DND-41 (cell line): Measurements from ENCODE around the gene CCBE1.

ENCODE experiments used
- ATAC-seq: fragments of 200-7000 bp; cut with Tn5 transposase; 3 replicates; pipeline ENCODE4 v1.9.1; 2021; ENCODE audit warnings: low read depth; ENCODE audit not compliant: insufficient read depth
- DNase-seq: peaks from one replicate; pipeline ENCODE4 v3.0.0-alpha.2; 2020
- H2AFZ ChIP-seq: 2 replicates; pipeline ENCODE4 v1.6.0; 2012; ENCODE audit warnings: low read depth, low read length
- H3K27ac ChIP-seq: 2 replicates; pipeline ENCODE4 v1.5.1; 2012; ENCODE audit warnings: low read length, inconsistent platforms
- H3K27me3 ChIP-seq: fragments of 200-600 bp; sonication (generic); 2 replicates; pipeline ENCODE4 v1.6.0; 2012; ENCODE audit warnings: low read length, mild to moderate bottlenecking, inconsistent platforms; ENCODE audit not compliant: insufficient read depth, poor library complexity
- H3K36me3 ChIP-seq: 2 replicates; pipeline ENCODE4 v1.5.1; 2012; ENCODE audit warnings: low read length, inconsistent platforms; ENCODE audit not compliant: insufficient read depth
- H3K4me1 ChIP-seq: 2 replicates; pipeline ENCODE4 v1.5.1; 2012; ENCODE audit warnings: mild to moderate bottlenecking, low read length; ENCODE audit not compliant: insufficient read depth
- H3K4me2 ChIP-seq: 2 replicates; pipeline ENCODE4 v1.6.0; 2012; ENCODE audit warnings: mild to moderate bottlenecking, moderate library complexity, low read length, inconsistent platforms; ENCODE audit not compliant: insufficient read depth
- H3K4me3 ChIP-seq, 2 experiments: fragments of 200-600 bp in 1 of 2; shearing (Covaris generic) in 1 of 2; 2 replicates each; pipeline ENCODE4 v1.5.1; 2012 to 2016; ENCODE audit warnings: inconsistent platforms in 2 of 2, low read length in 2 of 2, mild to moderate bottlenecking in 2 of 2, low read depth in 1 of 2, moderate library complexity in 1 of 2
- H3K79me2 ChIP-seq: 2 replicates; pipeline ENCODE4 v1.6.0; 2012; ENCODE audit warnings: low read length, inconsistent platforms; ENCODE audit not compliant: insufficient read depth
- H3K9ac ChIP-seq: 2 replicates; pipeline ENCODE4 v1.6.0; 2012; ENCODE audit warnings: low read depth, mild to moderate bottlenecking, inconsistent platforms, low read length, moderate library complexity
- H3K9me3 ChIP-seq: 2 replicates; pipeline ENCODE4 v1.5.1; 2012; ENCODE audit warnings: low read length, moderate library complexity, mild to moderate bottlenecking, inconsistent platforms; ENCODE audit not compliant: insufficient read depth, severe bottlenecking
- H4K20me1 ChIP-seq: 2 replicates; pipeline ENCODE4 v1.6.0; 2012; ENCODE audit warnings: low read length; ENCODE audit not compliant: insufficient read depth
- CTCF ChIP-seq: IDR thresholded peaks from 2 replicates; pipeline ENCODE4 v1.5.1; 2012; ENCODE audit warnings: borderline replicate concordance, low read length, moderate library complexity, mild to moderate bottlenecking; ENCODE audit not compliant: poor library complexity, severe bottlenecking; ENCODE audit errors: extremely low read depth
- EZH2 ChIP-seq: IDR thresholded peaks from 3 replicates; pipeline ENCODE4 v1.6.1; 2012; ENCODE audit warnings: borderline replicate concordance, low read depth, mild to moderate bottlenecking, moderate library complexity, low read length, inconsistent platforms; ENCODE audit not compliant: severe bottlenecking

The CCBE1 gene

GRCh38 chr18:59639821-59640220, 57.4 kb downstream of the CCBE1 start:
- H3K4me1 ChIP-seq: no peaks in the 10 kb centered on the region
- no peaks in the 10 kb centered on the region for H3K9me3 ChIP-seq
- DNase-seq (no peak), ATAC-seq (no peak)
- H2AFZ ChIP-seq: no peak overlapping the region
- no peak overlapping the region for H3K9ac ChIP-seq
- no peaks in the 10 kb centered on the region for H3K36me3 ChIP-seq
- no peak overlapping the region for H3K27ac ChIP-seq
- H3K79me2 ChIP-seq: no peaks in the 10 kb centered on the region
- H3K4me2 ChIP-seq: no peak overlapping the region
- H4K20me1 ChIP-seq: no peaks in the 10 kb centered on the region
- no peak for TF ChIP-seq CTCF
- TF ChIP-seq EZH2: no peak
- H3K4me3 ChIP-seq: no peak overlapping the region
- no peaks in the 10 kb centered on the region for H3K27me3 ChIP-seq

GRCh38 chr18:59639136-59639535, 58.1 kb downstream of the CCBE1 start:
- Histone ChIP-seq H3K4me1 (no peaks in the 10 kb centered on the region), H2AFZ (no peak overlapping the region), H3K36me3 (no peaks in the 10 kb centered on the region), H3K79me2 (no peaks in the 10 kb centered on the region), H3K27me3 (no peaks in the 10 kb centered on the region), H3K27ac (no peak overlapping the region), H3K9ac (no peak overlapping the region), H3K9me3 (no peaks in the 10 kb centered on the region), H3K4me2 (no peak overlapping the region), H4K20me1 (no peaks in the 10 kb centered on the region), H3K4me3 (no peak overlapping the region)
- DNase-seq (no peak), ATAC-seq (no peak)
- TF ChIP-seq CTCF (no peak), EZH2 (no peak)

GRCh38 chr18:59633961-59634485, 63.2 kb downstream of the CCBE1 start:
- Histone ChIP-seq H2AFZ (no peak overlapping the region), H3K27me3 (no peaks in the 10 kb centered on the region), H3K4me3 (no peak overlapping the region), H3K79me2 (no peaks in the 10 kb centered on the region), H4K20me1 (no peaks in the 10 kb centered on the region), H3K9me3 (no peaks in the 10 kb centered on the region), H3K27ac (no peak overlapping the region), H3K9ac (no peak overlapping the region), H3K36me3 (no peaks in the 10 kb centered on the region), H3K4me1 (no peaks in the 10 kb centered on the region), H3K4me2 (no peak overlapping the region)
- no peak for DNase-seq
- no peak for ATAC-seq
- TF ChIP-seq EZH2 (no peak), CTCF (no peak)

GRCh38 chr18:59633317-59633716, 63.9 kb downstream of the CCBE1 start:
- no peaks in the 10 kb centered on the region for H3K79me2 ChIP-seq
- DNase-seq (no peak), ATAC-seq (no peak)
- H3K4me3 ChIP-seq: no peak overlapping the region
- no peaks in the 10 kb centered on the region for H3K4me1 ChIP-seq
- no peak overlapping the region for H2AFZ ChIP-seq
- no peak overlapping the region for H3K9ac ChIP-seq
- H4K20me1 ChIP-seq: no peaks in the 10 kb centered on the region
- no peak overlapping the region for H3K4me2 ChIP-seq
- H3K36me3 ChIP-seq: no peaks in the 10 kb centered on the region
- TF ChIP-seq EZH2: no peak
- TF ChIP-seq CTCF: no peak
- no peak overlapping the region for H3K27ac ChIP-seq
- H3K9me3 ChIP-seq: no peaks in the 10 kb centered on the region
- no peaks in the 10 kb centered on the region for H3K27me3 ChIP-seq
